GM19240 (cell line): ENCODE results near the gene GPR137.

Source experiments
- DNase-seq: peaks from one replicate; pipeline ENCODE4 v3.0.0; 2011; ENCODE audit warnings: low spot score; ENCODE audit not compliant: insufficient read length

Gene GPR137

DNA sequence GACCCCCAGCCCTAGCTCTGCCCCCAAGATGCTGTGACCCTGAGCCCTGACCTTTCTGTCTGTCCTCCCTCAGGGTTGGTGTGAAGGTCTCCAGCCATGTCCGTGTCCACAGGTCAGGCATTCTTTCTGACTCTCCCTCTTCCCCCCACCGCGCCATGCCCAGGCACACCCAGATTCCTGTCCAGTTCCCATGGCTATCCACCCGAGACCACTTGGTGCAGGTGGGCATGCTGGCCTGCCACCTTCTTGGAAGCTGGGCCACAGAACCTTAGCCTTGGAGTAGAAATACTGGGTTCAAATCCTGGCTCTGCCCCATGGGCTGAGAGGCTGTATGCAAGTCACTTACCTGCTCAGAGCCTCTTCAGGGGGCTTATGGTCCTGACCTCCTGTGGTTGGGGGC is 36.6 kb upstream of the GPR137 start:
- DNase-seq: no peak

GRCh38 chr11:64249563-64250414 is 35.9 kb upstream of the GPR137 start:
- no peak for DNase-seq

GRCh38 chr11:64250415-64251015 is 35.1 kb upstream of the GPR137 start:
- no peak for DNase-seq

DNA sequence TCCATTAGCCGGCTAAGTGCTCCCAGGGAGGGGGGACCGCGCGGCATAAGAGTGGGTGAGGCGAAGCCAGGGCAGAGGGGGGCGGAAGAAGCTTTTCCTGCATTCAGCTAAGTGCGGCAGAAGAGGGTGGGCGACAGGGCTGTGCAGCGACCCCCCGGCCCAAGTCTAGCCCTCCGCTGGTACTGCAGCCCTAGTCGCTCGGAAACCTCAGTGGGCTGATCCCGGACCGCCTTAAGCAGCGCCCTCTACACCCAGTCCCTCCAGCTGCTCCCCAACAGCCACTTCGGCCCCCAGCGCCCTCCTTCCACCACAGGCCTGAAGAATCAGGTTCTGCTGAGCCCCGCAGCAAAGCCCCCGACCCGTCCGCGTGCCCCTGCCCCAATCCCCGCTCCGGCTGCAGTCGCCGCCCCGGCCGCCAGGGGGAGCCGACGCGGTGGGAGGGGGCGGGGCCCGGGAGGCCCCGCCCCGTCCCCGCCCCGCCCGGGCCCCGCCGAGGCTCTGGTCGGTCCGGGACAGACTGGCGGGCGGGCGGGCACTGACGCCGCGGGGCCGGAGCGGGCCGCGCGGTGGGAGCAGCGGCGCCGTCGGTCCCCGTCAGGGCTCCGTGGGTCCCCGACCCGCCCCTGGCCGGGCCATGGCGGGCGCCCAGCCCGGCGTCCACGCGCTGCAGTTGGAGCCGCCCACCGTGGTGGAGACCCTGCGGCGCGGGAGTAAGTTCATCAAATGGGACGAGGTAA is 34.5 kb upstream of the GPR137 start, which contains the start of gene PLCB3:
PLCB3 (plus strand) TSS at position 515 of the 737 bp plus-strand sequence; CDS start at position 635, 120 bp downstream.
- peak; percentile 79 for DNase-seq

DNA sequence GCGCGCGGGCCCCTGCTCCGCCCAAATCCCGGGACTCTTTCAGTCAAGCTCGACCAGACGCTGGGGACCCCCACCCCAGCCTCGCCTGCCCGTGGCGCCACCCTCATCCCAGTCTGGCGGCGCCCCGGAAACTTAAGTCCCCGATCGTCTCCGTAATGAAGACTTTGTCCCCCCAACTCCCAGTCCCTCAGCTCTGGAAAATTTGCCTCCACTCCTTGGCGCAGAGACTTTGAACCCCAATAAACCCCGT is 34.0 kb upstream of the GPR137 start:
- no peak for DNase-seq

GRCh38 chr11:64252003-64252872 is 33.4 kb upstream of the GPR137 start:
- no peak for DNase-seq

- no peak for DNase-seq
Measured at GRCh38 chr11:64253043-64253442, 32.6 kb upstream of the GPR137 start.

DNA sequence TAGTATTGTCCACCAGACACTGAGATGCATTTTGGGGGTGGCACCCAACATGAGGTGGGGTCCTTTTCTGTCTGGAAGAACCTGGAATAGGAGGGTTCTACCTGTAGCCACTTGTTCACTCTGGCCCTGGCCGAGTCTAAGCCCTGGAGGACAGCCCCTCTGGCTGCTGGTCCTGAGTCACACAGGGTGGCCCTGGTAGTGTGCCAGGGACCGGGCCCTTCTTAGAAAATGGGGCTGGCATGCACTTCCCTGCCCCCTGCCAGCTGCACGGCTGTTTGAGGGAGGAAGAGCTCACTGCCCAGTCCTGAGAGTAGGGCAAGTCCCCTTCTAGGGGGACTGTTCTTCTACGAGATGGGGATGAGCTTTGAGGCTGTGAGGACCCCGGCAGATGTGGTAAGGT is 32.2 kb upstream of the GPR137 start:
- DNase-seq: no peak

- no peak for DNase-seq
Measured at GRCh38 chr11:64254326-64254725, 31.3 kb upstream of the GPR137 start.

GRCh38 chr11:64255135-64256128 is 30.2 kb upstream of the GPR137 start:
- DNase-seq: no peak

DNA sequence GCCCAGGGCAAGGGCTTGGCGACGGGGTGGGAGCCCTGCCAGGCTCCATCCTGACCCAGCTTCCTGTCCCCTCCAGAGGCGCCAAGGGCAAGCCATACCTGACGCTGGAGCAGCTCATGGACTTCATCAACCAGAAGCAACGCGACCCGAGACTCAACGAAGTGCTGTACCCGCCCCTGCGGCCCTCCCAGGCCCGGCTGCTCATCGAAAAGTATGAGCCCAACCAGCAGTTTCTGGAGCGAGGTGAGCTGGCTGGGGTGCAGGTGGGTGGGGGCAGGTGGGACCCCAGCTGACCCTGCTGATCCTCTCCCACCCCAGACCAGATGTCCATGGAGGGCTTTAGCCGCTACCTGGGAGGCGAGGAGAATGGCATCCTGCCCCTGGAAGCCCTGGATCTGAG is 29.3 kb upstream of the GPR137 start:
- no peak for DNase-seq

DNA sequence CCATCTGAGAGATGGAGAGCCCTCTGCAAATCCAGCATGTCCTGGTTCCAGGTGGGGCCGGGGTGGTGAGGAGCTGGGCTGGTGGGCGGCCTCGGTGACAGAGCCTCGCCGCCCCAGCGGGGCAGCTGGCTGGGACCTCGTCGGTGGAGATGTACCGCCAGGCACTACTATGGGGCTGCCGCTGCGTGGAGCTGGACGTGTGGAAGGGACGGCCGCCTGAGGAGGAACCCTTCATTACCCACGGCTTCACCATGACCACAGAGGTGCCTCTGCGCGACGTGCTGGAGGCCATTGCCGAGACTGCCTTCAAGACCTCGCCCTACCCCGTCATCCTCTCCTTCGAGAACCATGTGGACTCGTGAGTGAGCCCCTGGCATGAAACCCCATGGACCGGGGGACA is 27.3 kb upstream of the GPR137 start:
- no peak for DNase-seq

DNA sequence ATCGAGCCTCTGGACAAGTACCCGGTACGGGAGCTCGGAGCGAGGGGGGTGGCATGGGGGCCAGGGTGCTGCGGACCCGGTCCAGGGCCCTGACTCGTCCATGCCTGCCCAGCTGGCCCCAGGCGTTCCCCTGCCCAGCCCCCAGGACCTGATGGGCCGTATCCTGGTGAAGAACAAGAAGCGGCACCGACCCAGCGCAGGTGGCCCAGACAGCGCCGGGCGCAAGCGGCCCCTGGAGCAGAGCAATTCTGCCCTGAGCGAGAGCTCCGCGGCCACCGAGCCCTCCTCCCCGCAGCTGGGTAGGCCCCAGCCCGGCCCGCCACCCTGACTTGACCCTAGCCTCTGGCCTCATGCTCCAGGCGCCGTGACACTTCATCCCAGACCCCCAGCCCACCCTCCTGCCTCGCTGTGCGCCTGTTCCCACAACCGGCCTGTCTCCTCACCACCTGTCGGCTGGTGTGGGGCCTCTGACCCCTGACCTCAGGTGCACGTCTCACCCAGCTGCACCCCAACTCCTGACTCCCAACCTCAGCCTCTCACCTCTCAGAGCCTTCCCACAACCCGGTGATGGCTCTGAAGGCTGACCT is 26.6 kb upstream of the GPR137 start:
- no peak for DNase-seq

- DNase-seq: no peak
Measured at GRCh38 chr11:64259533-64260067, 26.0 kb upstream of the GPR137 start.

DNA sequence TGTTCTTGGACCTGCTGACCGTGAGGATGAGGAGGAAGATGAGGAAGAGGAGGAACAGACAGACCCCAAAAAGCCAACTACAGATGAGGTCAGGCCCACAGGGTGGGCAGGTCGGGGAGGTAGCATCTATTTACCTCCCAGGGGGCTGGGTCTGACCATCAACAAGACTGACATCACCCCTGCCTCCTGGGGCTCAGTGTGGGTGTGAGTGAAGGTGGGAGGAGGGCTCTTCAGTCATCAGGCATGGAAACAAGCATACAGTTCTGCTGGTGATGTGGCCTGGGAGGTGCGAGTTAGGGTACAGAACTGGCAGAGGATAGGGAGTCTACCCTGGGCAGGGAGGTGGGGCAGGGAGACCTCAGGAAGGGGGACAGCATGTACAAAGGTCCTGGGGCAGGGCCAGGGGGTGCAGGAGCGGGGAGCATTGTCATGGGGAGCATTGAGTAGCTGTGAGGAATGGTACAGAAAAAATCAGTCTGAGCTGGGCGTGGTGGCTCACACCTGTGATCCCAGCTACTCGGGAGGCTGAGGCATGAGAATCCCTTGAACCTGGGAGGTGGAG is 25.4 kb upstream of the GPR137 start:
- no peak for DNase-seq

DNA sequence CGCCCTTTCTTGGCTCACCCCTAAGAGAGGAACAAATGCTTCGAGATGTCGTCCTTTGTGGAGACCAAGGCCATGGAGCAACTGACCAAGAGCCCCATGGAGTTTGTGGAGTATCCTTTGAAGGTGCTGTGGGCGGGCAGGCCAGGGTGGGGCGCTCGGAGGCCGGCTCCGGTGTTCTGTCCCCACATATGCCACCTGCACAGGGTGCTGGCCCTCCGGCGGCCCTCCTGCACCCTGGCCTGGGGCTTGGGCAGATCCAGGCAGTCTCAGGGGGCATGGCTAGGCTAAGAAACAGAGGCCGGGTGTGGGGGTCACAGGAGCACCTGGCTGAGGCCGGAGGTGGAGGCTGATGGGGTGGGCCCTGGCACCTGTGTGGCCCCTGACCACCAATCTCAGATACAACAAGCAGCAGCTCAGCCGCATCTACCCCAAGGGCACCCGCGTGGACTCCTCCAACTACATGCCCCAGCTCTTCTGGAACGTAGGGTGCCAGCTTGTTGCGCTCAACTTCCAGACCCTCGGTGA is 24.0 kb upstream of the GPR137 start:
- no peak for DNase-seq

DNA sequence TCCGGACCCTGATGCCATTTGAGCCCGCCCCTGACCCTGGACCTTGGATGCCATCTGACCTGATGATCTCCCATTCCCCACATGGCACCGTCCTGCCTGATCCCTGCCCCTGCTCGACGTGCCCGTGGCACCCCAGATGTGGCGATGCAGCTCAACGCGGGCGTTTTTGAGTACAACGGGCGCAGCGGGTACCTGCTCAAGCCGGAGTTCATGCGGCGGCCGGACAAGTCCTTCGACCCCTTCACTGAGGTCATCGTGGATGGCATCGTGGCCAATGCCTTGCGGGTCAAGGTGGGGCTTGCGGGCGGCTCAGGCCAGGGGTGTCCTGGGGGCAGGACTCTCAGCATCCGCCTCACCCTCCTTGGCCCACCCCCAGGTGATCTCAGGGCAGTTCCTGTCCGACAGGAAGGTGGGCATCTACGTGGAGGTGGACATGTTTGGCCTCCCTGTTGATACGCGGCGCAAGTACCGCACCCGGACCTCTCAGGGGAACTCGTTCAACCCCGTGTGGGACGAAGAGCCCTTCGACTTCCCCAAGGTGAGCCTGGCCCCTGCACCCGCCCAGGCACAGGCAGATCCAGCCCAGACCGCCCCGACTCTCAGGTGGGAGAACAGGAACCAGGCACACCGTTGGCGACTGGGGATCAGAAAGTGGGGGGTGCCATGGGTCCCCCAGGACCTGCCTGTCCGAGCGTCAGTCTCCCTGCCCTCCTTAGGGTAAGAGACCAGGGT is 23.2 kb upstream of the GPR137 start:
- no peak for DNase-seq
